GM23338 (cell line): ENCODE measurements around the gene VIPR1. TPM values are rescaled to one million over a fixed set of nuclear protein-coding genes. Genes with fewer than 3 reads are reported as not detected.

Experiments used
- ATAC-seq: fragments of 200-7000 bp; cut with Tn5 transposase; 3 replicates; pipeline ENCODE4 v1.9.1; 2020
- DNase-seq: peaks from one replicate; pipeline ENCODE4 v3.0.0-alpha.2; 2015; ENCODE audit warnings: low spot score
- H2AFZ ChIP-seq: fragments of 200-600 bp; sonication (generic); 2 replicates; pipeline ENCODE4 v1.8.0; 2016; ENCODE audit warnings: antibody characterized with exemption, mild to moderate bottlenecking, moderate library complexity
- H3F3A ChIP-seq: fragments of 200-600 bp; sonication (generic); replicated peaks from 2 replicates; pipeline ENCODE4 v1.8.0; 2017; ENCODE audit warnings: antibody characterized with exemption, mixed run types, low read depth
- H3K27ac ChIP-seq: fragments of 200-600 bp; sonication (generic); 2 replicates; pipeline ENCODE4 v1.6.1; 2016; ENCODE audit warnings: low read depth
- H3K27me3 ChIP-seq: fragments of 200-600 bp; sonication (generic); 2 replicates; pipeline ENCODE4 v1.8.0; 2016; ENCODE audit warnings: mild to moderate bottlenecking, mixed run types, moderate library complexity; ENCODE audit not compliant: insufficient read depth
- H3K36me3 ChIP-seq: fragments of 200-600 bp; sonication (generic); 2 replicates; pipeline ENCODE4 v1.8.0; 2016; ENCODE audit warnings: mild to moderate bottlenecking; ENCODE audit not compliant: insufficient read depth
- H3K4me1 ChIP-seq: fragments of 200-600 bp; sonication (generic); 2 replicates; pipeline ENCODE4 v1.8.0; 2016; ENCODE audit warnings: mild to moderate bottlenecking, moderate library complexity; ENCODE audit not compliant: insufficient read depth
- H3K4me2 ChIP-seq: fragments of 200-600 bp; sonication (generic); 2 replicates; pipeline ENCODE4 v1.7.1; 2017; ENCODE audit warnings: mixed run types
- H3K4me3 ChIP-seq: fragments of 200-600 bp; sonication (generic); 2 replicates; pipeline ENCODE4 v1.6.1; 2016; ENCODE audit warnings: mixed run types
- H3K79me2 ChIP-seq: fragments of 200-600 bp; sonication (generic); replicated peaks from 2 replicates; pipeline ENCODE4 v1.8.0; 2017; ENCODE audit warnings: mild to moderate bottlenecking; ENCODE audit not compliant: insufficient read depth
- H3K9me2 ChIP-seq: fragments of 200-600 bp; sonication (generic); 2 replicates; pipeline ENCODE4 v1.8.0; 2017; ENCODE audit not compliant: insufficient read depth
- H4K20me1 ChIP-seq: fragments of 200-600 bp; sonication (generic); replicated peaks from 2 replicates; pipeline ENCODE4 v1.8.0; 2017; ENCODE audit warnings: mild to moderate bottlenecking; ENCODE audit not compliant: insufficient read depth
- H3K27ac Mint-ChIP-seq: 2 replicates; pipeline ENCODE4 v1.8.0; 2020; ENCODE audit warnings: inconsistent platforms, mild to moderate bottlenecking, moderate library complexity, mixed read lengths
- H3K27me3 Mint-ChIP-seq: 3 replicates; pipeline ENCODE4 v1.8.0; 2022; ENCODE audit warnings: low read depth, mild to moderate bottlenecking, moderate library complexity, mixed read lengths, inconsistent platforms; ENCODE audit not compliant: insufficient read depth, poor library complexity
- H3K36me3 Mint-ChIP-seq: 3 replicates; pipeline ENCODE4 v1.8.0; 2021; ENCODE audit warnings: low read depth, mild to moderate bottlenecking, inconsistent platforms, moderate library complexity, mixed read lengths
- H3K4me1 Mint-ChIP-seq: 3 replicates; pipeline ENCODE4 v1.8.0; 2020; ENCODE audit warnings: mild to moderate bottlenecking, inconsistent platforms, mixed read lengths
- H3K4me3 Mint-ChIP-seq: 3 replicates; pipeline ENCODE4 v1.8.0; 2021; ENCODE audit warnings: moderate library complexity, mild to moderate bottlenecking, inconsistent platforms, mixed read lengths
- H3K9me3 Mint-ChIP-seq: 3 replicates; pipeline ENCODE4 v1.8.0; 2020; ENCODE audit warnings: moderate library complexity, mild to moderate bottlenecking, inconsistent platforms, mixed read lengths
- CREB1 ChIP-seq: fragments of 250-450 bp; sonication (Bioruptor Pico); IDR thresholded peaks from 2 replicates; pipeline ENCODE4 v1.5.0; 2020; ENCODE audit warnings: low read depth, mild to moderate bottlenecking, moderate library complexity
- EZH2 ChIP-seq: fragments of 200-600 bp; sonication (generic); IDR thresholded peaks from one replicate; pipeline ENCODE4 v1.8.0; 2017; ENCODE audit warnings: antibody characterized with exemption, mild to moderate bottlenecking, low read depth; ENCODE audit not compliant: unreplicated experiment
- EZH2phosphoT487 ChIP-seq: fragments of 200-600 bp; sonication (generic); IDR thresholded peaks from one replicate; pipeline ENCODE4 v1.8.1; 2018; ENCODE audit warnings: antibody characterized with exemption; ENCODE audit not compliant: unreplicated experiment
- JUNB ChIP-seq: IDR thresholded peaks from one replicate; pipeline ENCODE4 v1.6.1; 2016; ENCODE audit warnings: antibody characterized with exemption; ENCODE audit not compliant: unreplicated experiment
- NANOG ChIP-seq: IDR thresholded peaks from 2 replicates; pipeline ENCODE4 v1.6.1; 2016; ENCODE audit warnings: antibody characterized with exemption, borderline replicate concordance
- POLR2AphosphoS5 ChIP-seq: IDR thresholded peaks from 2 replicates; pipeline ENCODE4 v1.6.1; 2016; ENCODE audit warnings: antibody characterized with exemption, low read depth
- REST ChIP-seq: IDR thresholded peaks from one replicate; pipeline ENCODE4 v1.6.1; 2018; ENCODE audit warnings: antibody characterized with exemption; ENCODE audit not compliant: unreplicated experiment
- STAT1 ChIP-seq: IDR thresholded peaks from one replicate; pipeline ENCODE4 v1.6.1; 2016; ENCODE audit warnings: antibody characterized with exemption; ENCODE audit not compliant: unreplicated experiment
- ZNF331 ChIP-seq: fragments of 250-450 bp; sonication (Bioruptor Pico); IDR thresholded peaks from 2 replicates; pipeline ENCODE4 v1.5.0; 2020; ENCODE audit warnings: low read depth, mild to moderate bottlenecking, moderate library complexity
- long read RNA-seq: library from polyadenylated mRNA; unstranded; transcript quantifications from one replicate; pipeline ENCODE4 v2.0.0, GENCODE V29; 2020; ENCODE audit not compliant: unreplicated experiment
- polyA plus RNA-seq: library from polyadenylated mRNA; unstranded; fragments of >200 nt; fragmentation: Nextera tagmentation; extraction: Ambion mirVana; gene quantifications from 2 replicates; pipeline ENCODE4 v1.2.1, GENCODE V29; 2016
- total RNA-seq: library from RNA; depleted of rRNA; stranded (reverse); fragments of >200 nt; shearing (Covaris generic); gene quantifications from 2 replicates; pipeline ENCODE4 v1.2.3, GENCODE V29; 2014; rRNA removed

The VIPR1 gene
- 13.9 and 19.3 TPM in 2 replicates for total RNA-seq
- 4.9 and 6.3 TPM in 2 replicates for polyA plus RNA-seq
- long read RNA-seq, partial matches to known transcripts = 0 of 3 reads
- long read RNA-seq, other reads (novel, unspliced or antisense) = 1 of 3 reads

GRCh38 chr3:42502429-42503250 is at the start of gene VIPR1:
Gene VIPR1, plus strand, starts transcription at chr3:42502643. Its CDS starts 93 bp downstream, at chr3:42502736.
- peaks cover 42% of the 10 kb centered on the region for H3K27me3 Mint-ChIP-seq

GRCh38 chr3:42456211-42456610 is 46.2 kb upstream of the VIPR1 start:
- Histone ChIP-seq H2AFZ (no peak overlapping the region; the same call in 1 of the 2 replicates), H3K4me2 (no peak overlapping the region), H3K79me2 (no peaks in the 10 kb centered on the region), H4K20me1 (no peaks in the 10 kb centered on the region), H3K9me2 (peaks cover 7% of the 10 kb centered on the region; the same call in 1 of the 2 replicates), H3K4me3 (no peak overlapping the region), H3K27me3 (no peaks in the 10 kb centered on the region), H3K4me1 (no peaks in the 10 kb centered on the region), H3F3A (no peaks in the 10 kb centered on the region), H3K36me3 (no peaks in the 10 kb centered on the region), H3K27ac (no peak overlapping the region)
- DNase-seq = no peak
- Mint-ChIP-seq H3K4me1 (no peaks in the 10 kb centered on the region), H3K9me3 (no peaks in the 10 kb centered on the region), H3K4me3 (no peak overlapping the region), H3K36me3 (no peaks in the 10 kb centered on the region), H3K27ac (no peak overlapping the region), H3K27me3 (peaks cover 3% of the 10 kb centered on the region)
- ATAC-seq = no peak
- TF ChIP-seq EZH2 = no peak
- no peak for TF ChIP-seq NANOG
- TF ChIP-seq STAT1 = no peak
- no peak for TF ChIP-seq EZH2phosphoT487
- TF ChIP-seq POLR2AphosphoS5 = no peak

More at GRCh38 chr3:42502429-42503250, at the start of gene VIPR1:
- Histone ChIP-seq H3K79me2 (no peaks in the 10 kb centered on the region), H3K4me3 (peak within 1 kb of the TSS; percentile 96), H2AFZ (peak within 1 kb of the TSS; percentile 100), H3K36me3 (no peaks in the 10 kb centered on the region), H3K27ac (no peak within 1 kb of the TSS), H3K4me2 (peak within 1 kb of the TSS; percentile 100), H3K27me3 (peaks cover 55% of the 10 kb centered on the region), H3K9me2 (no peaks in the 10 kb centered on the region), H4K20me1 (no peaks in the 10 kb centered on the region; the same call in 1 of the 2 replicates), H3K4me1 (peaks cover 14% of the 10 kb centered on the region), H3F3A (no peaks in the 10 kb centered on the region)
- DNase-seq (peak; percentile 95), ATAC-seq (peak; percentile 89)
- Mint-ChIP-seq H3K36me3 (no peaks in the 10 kb centered on the region; the same call in 2 of the 3 replicates), H3K4me1 (peaks cover 35% of the 10 kb centered on the region), H3K9me3 (peaks cover 3% of the 10 kb centered on the region; the same call in 1 of the 3 replicates), H3K27ac (no peak within 1 kb of the TSS), H3K4me3 (peak within 1 kb of the TSS; percentile 88)
- TF ChIP-seq POLR2AphosphoS5 = peak; percentile 28; the same call in 1 of the 2 replicates
- peak; percentile 63; the same call in 1 of the 2 replicates for TF ChIP-seq CREB1 (CRISPR knock-in tag)
- TF ChIP-seq JUNB = no peak
- no peak for TF ChIP-seq EZH2
- TF ChIP-seq ZNF331 (CRISPR knock-in tag) = no peak
- no peak for TF ChIP-seq NANOG
- no peak for TF ChIP-seq STAT1
- TF ChIP-seq REST = no peak
